Stimulated activated CD4-positive, alpha-beta T cell treated with anti-CD3 and anti-CD28 coated beads, Interleukin-2, amount 100 ng/mL, for 24 hours (primary cell): ENCODE measurements around the gene PRR36.

Experiments used
- DNase-seq, 2 donors: peaks; one replicate each; pipeline ENCODE4 v3.0.0-alpha.2; 2020

The PRR36 gene

GRCh38 chr19:7858109-7858770 is 15.9 kb downstream of the PRR36 start:
- no peak for DNase-seq

GRCh38 chr19:7857727-7858108 is 16.5 kb downstream of the PRR36 start:
- DNase-seq, result no peak

- no peak for DNase-seq
Measured at GRCh38 chr19:7856679-7857663, 17.2 kb downstream of the PRR36 start.

- DNase-seq, result no peak
Measured at GRCh38 chr19:7856109-7856591, 18.0 kb downstream of the PRR36 start.

GRCh38 chr19:7855426-7856108 is 18.6 kb downstream of the PRR36 start:
- no peak for DNase-seq

- DNase-seq, result no peak
Measured at GRCh38 chr19:7853770-7854128, 20.4 kb downstream of the PRR36 start.

GRCh38 chr19:7852851-7853769 is 21.1 kb downstream of the PRR36 start:
- peak; percentile 76 to 81 for DNase-seq

- DNase-seq, result no peak
Measured at GRCh38 chr19:7851623-7852500, 22.3 kb downstream of the PRR36 start.

- DNase-seq, result no peak
Measured at GRCh38 chr19:7850945-7851622, 23.1 kb downstream of the PRR36 start.

GRCh38 chr19:7850000-7850813 is 24.0 kb downstream of the PRR36 start:
- no peak for DNase-seq

GRCh38 chr19:7849631-7849999 is 24.6 kb downstream of the PRR36 start:
- no peak for DNase-seq

- no peak for DNase-seq
Measured at GRCh38 chr19:7848779-7849457, 25.3 kb downstream of the PRR36 start.

- DNase-seq, result no peak
Measured at GRCh38 chr19:7847664-7848063, 26.5 kb downstream of the PRR36 start.

- no peak for DNase-seq
Measured at GRCh38 chr19:7846155-7846646, 28.0 kb downstream of the PRR36 start.

GRCh38 chr19:7845390-7846154 is 28.6 kb downstream of the PRR36 start:
- no peak for DNase-seq

GRCh38 chr19:7844951-7845350 is 29.2 kb downstream of the PRR36 start:
- DNase-seq, result no peak

GRCh38 chr19:7844405-7844804 is 29.8 kb downstream of the PRR36 start:
- no peak for DNase-seq

GRCh38 chr19:7843521-7843920 is 30.7 kb downstream of the PRR36 start:
- DNase-seq, result no peak
